Measurements from ENCODE around the gene RASAL2.
"Not testable (repeated sequence)": the region's sequence is repeated elsewhere in the genome, so short reads cannot be mapped to it uniquely, and the experiment has no call there.

The RASAL2 gene

GRCh38 chr1:178241837-178242236 lies 147.9 kb downstream of the RASAL2 start:
- DNase-seq: no peak

- DNase-seq: no peak
These were observed 149.2 kb downstream of the RASAL2 start for GRCh38 chr1:178243119-178243518.

DNA sequence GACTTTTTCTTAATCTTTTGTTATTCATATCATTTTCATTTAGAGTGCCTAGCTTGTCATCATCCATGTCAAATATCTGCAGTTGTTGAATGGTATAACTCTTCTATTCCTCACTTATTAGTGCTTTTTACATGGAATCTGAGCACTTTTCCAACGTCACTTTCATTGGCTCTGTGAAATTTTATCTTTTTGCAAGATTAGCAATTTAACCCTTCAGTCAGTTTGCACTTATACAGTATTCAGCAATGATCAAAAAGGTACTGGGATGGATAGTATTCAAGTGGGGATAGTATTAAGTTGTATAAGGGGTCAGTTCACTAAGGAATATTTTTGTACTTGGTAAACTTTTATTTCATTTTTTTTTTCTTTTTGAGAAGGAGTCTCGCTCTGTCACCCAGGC lies 150.0 kb downstream of the RASAL2 start:
- no peak for DNase-seq

- DNase-seq: not testable (repeated sequence)
These were observed 154.4 kb downstream of the RASAL2 start for GRCh38 chr1:178248284-178248683.

GRCh38 chr1:178253581-178253980 lies 159.7 kb downstream of the RASAL2 start:
- DNase-seq: not testable (repeated sequence)

DNA sequence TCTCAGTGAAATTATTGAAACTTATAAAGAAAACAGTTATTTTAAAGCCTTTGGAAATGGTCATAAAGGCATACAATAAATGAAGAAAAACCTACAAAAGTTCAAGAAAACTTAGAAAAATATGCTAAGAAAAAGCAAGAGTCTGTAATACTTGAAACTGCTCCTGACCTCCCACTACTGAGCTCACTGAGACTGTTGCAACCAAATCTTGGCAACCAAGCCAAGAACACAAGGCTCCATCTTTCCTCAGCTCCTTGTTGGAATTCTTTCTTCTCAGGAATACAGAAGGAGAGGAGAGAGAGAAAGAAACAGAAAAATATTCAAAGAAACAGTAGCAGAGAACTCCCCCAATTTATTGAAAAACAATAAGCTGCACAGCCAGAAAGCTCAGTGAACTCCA lies 160.5 kb downstream of the RASAL2 start:
- DNase-seq: no peak

GRCh38 chr1:178258536-178258935 lies 164.6 kb downstream of the RASAL2 start:
- DNase-seq: no peak

- no peak for DNase-seq
These were observed 168.2 kb downstream of the RASAL2 start for GRCh38 chr1:178262120-178262500.

DNA sequence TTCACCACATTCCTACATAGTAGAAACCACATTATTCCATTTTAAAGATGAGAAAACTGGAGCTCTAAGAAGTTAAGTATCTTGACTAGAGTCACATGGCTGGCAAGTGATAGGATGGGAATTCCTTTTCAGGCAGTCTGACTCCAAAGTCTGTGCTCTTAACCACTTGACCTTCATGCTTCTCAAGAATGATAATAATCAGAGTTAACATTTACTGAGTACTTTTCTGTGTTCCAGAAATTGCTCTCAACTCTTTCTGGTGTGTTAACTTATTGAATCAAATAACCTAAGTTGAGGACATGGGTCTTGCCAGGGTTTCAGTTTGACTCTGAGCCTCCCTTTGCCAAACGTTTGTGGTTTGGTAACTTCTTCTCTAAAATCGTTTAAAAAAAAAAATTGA lies 169.4 kb downstream of the RASAL2 start:
- DNase-seq: no peak

DNA sequence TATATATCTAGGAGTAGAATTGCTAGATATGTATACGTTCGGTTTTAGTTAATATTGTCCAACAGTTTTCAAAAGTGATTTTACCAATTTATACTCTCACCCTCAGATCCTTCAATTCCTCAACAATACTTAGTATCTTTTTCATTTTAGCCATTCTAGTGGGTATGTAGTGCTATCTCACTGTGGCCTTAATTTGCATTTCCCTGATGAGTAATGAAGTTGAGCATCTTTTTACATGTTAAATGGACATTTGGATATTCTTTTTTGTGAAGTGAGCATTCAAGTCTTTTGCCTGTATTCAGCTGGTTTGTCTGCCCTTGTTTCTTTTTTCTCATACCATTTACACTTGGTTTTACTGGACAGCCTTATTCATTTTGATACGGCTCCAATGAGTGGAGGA lies 172.2 kb downstream of the RASAL2 start:
- no peak for DNase-seq

DNA sequence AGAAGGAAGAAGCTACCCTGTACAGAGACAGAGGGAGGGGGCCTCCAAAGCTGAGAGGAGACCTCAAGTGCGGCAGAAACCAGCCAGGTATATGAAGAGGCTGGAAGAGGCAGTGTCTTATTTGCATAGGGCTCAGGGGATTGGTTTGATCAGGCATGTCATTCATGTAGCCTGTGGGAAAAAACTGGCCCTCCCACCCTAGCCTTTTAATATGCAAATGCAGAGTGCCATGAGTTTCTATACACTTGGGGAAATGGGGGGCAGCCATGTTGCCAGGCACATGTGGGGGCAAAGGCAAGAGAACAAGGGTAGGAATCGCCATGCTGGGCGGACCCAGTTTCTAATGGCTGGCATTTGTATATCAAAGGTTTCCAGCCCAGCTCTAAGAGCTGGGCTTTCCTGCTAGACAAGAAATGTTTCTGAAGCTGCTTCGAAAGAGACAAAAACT lies 172.7 kb downstream of the RASAL2 start:
- DNase-seq: no peak

DNA sequence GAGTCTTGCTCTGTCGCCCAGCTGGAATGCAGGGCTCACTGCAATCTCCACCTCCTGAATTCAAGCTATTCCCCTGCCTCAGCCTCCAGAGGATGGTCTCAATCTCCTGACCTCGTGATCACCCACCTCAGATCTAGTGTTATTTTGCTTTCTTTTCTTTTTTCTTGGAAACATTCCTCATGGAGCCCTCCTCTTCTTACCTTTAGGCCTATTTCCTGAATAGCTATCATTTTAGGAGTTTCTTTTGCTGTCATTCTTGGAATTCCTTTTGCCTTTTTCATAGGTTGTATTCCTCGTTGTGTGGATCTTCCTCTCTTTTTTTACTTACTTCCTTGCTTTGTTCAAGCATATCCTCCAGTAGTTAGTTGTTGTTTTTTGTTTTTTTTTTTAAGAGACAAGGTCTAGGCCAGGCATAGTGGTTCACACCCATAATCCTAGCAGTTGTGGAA lies 173.8 kb downstream of the RASAL2 start:
- no peak for DNase-seq

- DNase-seq: no peak
These were observed 177.6 kb downstream of the RASAL2 start for GRCh38 chr1:178271471-178271870.

- DNase-seq: no peak
These were observed 180.0 kb downstream of the RASAL2 start for GRCh38 chr1:178273707-178274410.

DNA sequence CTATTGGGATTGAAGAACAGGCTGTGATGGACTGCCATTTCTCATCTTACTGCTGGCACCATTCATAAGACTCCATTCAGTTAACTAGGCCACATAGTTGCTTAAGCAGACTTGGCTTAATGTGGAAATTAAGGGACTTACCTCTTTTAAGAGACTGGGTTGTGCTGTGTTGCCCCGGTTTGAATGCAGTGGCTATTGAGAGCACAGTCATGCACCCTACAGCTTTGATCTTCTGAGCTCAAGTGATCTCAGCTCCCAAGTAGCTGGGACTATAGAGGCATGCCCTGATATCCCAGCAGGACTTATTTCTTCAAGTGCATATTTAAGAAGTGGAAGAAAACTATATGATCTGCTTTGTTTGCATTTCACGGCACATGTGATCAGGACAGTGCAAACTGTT lies 181.1 kb downstream of the RASAL2 start:
- no peak for DNase-seq

DNA sequence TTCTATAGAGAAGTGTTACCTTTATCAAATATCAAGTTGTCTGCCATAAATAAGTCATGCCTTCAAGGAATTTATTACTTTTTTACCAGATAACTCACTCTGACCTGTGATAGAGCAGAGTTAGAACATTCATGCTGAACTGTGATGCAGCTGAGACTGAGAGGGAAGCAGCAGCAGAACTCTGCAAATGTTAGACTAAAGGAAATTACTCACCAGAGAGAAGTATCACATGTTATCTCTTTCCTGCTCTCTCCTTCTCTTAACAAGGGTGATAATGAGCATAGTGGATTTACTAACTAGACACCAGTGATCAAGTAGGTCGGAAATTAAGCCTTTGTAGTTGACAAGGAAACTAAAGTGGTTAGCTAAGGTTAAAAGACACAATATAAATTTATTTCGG lies 181.6 kb downstream of the RASAL2 start:
- no peak for DNase-seq

GRCh38 chr1:178277793-178278530 lies 184.1 kb downstream of the RASAL2 start:
- no peak for DNase-seq

DNA sequence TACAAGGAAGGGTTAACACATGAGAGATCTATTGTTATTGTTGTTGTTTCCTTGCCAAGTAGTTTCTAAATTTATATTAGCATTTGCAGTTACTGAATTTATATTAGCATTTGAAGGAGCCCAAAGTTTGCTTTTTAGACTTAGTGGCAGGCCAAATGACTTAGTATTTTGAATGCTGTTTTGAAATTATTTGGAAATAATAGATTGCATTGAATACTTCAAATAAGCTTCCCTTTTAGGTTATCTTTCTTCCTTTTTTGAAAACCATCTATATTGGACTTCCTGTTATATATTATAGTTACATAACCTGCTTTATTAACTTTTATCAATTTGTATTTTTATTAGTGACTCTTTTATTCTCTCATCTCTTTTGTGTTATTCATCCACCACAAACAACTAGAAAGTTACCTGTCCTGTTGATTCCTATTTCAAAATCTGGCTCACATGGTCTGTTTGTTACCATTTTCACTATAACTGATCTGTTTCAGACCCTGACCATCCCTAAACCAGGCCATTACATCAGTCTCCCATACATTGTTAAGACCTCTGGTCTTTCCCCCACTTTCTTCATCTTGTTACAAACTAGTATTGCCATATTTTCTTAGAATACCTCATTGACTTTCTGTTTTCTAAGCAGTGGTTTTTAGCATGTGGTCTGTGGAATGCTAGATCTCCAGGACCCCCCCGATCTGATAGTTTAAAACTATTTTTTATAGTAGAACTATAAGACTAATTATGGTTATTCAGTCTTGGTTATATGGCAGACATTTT lies 185.2 kb downstream of the RASAL2 start:
- DNase-seq: no peak

DNA sequence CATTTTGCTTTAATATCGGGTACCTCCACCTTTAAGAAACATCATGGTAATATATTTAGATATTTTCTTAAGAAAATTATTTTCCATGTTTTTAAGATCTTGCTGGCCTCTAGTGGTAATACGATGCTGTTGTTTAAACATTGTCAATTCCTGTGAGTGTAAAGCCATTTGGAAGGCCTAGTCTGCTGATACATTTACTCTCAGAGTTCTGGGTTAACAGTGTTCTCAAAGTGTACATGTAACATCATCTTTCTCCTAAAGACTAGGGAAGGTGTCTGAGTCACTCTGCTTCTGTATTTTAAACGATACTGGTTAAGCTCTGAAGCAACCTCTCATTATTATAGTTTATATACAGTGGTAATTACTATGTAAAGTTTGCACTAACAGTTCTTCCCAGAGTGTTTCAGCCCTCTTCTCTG lies 189.1 kb downstream of the RASAL2 start:
- DNase-seq: no peak

DNA sequence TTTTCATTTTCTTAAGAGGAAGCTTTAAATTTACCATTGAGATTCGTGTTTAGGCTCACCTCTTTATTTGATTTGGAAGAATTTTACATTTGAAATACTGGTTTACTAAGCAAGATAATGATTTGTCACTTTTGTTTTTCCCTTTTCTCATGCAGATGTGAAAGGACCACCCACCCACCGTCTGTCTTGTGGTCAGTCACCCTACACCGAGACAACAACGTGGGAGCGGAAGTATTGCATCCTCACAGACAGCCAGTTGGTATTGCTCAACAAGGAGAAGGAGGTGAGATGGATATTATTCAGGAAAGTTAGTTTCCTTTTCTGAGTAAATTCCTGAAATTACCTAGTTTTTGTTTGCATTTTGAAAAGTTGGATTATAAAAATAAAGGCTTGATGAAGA lies 189.5 kb downstream of the RASAL2 start:
- DNase-seq: no peak

- DNase-seq: no peak
These were observed 190.2 kb downstream of the RASAL2 start for GRCh38 chr1:178284058-178284457.

- no peak for DNase-seq
These were observed 197.3 kb downstream of the RASAL2 start for GRCh38 chr1:178291166-178291565.

- no peak for DNase-seq
These were observed 200.8 kb downstream of the RASAL2 start for GRCh38 chr1:178294654-178295053.

GRCh38 chr1:178300352-178300699 lies 206.4 kb downstream of the RASAL2 start:
- DNase-seq: no peak
